GM15510 (cell line): ENCODE results near the gene GIPC3.

Experiments used
- POLR2A ChIP-seq: IDR thresholded peaks from 3 replicates; pipeline ENCODE4 v1.6.1; 2011; ENCODE audit warnings: borderline replicate concordance; ENCODE audit not compliant: insufficient read length; ENCODE audit errors: extremely low read depth

GIPC3 gene

DNA sequence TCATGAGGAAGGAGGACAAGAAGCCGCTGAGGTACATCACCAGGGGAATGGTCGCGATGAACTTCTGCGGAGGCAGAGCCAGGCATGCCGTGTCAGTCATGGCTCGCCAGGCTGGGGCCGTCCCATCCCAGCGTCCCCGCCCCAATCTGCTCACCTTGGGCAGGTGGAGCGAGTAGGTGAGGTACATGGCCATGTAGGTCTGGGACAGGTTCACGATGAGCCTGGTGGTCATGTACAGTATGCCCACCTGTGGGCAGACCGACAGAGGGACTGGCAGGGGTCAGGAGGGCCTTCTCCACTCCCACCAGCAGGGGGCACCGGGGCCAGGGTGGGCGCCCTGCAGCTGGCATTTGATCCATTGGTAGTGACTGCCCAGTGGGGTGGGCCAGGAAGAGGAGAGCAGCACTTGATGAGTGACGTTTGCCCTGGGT, 38.0 kb upstream of the GIPC3 start:
- TF ChIP-seq POLR2A: no peak

DNA sequence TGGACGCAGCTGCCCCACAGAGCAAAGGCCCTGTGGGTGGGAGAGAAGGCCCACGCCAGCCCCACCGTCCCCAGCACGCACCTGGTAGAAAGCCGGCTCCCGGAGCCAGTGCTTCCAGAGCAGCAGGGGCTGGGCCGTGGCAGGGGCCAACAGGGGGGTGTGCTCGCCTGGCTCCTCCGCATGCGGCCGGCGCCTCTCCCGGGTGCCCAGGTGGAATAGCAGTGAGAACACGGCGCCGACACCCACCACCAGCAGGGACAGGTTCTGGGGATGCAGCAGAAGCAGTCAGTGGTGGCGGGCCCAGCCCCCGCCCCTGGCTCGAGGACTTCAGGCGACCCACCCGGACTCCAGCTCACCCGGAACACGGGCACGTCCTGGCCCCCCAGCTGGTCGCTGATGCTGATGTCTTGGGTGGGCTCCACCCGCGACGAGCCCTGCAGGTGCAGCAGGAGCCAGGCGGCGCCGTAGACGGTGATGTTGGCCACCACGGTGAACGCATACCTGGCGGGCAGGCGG, 37.5 kb upstream of the GIPC3 start:
- TF ChIP-seq POLR2A: no peak

DNA sequence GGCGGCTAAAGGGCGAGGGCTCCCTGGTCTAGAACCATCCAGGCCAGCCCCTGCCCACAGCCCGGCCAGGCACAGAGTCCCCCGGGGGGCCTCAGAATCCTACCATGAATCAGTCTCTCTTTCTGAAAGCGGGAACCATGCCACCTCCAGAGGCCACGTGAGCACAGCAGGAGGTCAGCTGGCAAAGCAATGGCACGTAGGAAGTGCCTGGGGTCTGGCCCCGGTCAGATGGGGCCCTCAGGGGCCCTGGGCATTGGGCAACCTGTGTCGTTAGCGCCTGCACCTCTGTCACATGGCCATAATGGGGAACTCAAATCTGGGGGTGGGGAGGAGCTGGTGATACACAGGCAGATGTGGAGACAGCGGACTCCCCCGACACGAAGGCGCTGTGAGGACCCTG, 36.7 kb upstream of the GIPC3 start:
- no peak for TF ChIP-seq POLR2A

DNA sequence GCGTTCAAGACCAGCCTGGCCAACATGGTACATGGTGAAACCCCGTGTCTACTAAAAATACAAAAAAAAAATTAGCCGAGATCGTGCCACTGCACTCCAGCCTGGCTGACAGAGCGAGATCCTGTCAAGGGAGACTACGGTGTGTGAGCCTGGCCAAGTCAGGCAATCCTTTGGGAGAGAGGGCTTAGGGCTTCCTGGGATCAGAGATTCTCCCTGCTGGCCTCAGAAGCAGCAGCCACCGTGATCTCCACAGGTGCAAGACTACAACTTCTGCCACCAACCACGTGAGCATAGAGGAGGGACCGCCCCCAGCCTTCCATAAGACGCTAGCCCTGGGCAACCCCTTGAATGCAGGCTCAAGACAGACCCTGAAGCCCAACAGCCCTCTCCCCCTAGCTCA, 35.5 kb upstream of the GIPC3 start:
- TF ChIP-seq POLR2A: no peak

DNA sequence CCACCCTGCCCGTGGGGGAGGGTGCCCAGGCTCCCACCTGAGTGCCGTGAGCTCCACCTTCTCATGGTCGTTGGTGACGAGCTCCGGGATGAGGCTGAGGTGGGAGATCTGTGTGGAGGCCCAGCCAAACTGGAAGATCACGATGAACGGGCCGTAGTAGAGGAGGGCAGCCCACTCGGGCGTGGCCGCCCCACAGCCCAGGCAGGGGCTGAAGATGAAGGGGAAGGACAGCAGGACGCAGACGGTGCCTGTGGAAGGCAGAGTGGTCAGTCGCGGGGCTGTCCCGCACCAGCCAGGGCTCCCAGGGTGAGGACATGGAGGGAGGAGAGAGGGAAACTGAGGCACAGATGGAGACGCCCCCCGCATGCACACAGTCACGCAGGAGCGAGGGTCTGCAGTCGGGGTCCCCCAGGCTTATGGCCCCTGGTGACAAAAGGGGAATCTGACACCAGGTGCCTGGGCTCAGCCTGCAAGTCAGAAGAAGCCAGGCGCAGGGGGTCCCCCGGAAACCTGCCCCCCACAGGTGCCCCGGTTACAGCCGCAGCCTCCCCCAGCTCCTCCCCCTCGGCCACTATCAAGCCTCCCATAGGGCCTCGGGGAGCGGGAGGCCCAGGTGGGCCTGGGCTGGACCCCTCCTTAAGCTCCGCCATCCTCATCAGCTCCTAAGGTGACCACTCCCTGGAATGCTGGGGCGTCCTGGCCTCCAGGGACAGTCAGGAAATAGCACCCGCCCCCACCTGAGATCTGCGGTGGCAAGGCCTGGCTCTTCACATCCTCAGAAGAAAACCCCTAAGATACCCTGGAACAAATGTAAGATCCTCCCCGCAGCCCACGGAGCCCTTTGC, 34.1 kb upstream of the GIPC3 start:
- no peak for TF ChIP-seq POLR2A

DNA sequence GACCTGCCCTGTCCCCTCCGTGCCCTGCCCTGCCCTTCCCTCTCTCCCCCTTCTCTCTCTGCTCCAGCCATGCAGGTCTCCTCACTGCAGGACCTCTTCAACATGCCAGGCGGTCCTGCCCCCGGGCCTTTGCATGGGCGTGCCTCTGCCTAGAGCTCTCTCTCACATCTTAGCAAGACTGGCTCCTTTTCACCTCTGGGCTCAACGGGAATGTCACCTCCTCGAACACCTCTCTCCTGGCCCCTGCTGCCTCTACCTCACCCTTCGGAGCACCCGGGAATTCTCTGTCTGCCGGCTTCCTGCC, 33.5 kb upstream of the GIPC3 start:
- no peak for TF ChIP-seq POLR2A

DNA sequence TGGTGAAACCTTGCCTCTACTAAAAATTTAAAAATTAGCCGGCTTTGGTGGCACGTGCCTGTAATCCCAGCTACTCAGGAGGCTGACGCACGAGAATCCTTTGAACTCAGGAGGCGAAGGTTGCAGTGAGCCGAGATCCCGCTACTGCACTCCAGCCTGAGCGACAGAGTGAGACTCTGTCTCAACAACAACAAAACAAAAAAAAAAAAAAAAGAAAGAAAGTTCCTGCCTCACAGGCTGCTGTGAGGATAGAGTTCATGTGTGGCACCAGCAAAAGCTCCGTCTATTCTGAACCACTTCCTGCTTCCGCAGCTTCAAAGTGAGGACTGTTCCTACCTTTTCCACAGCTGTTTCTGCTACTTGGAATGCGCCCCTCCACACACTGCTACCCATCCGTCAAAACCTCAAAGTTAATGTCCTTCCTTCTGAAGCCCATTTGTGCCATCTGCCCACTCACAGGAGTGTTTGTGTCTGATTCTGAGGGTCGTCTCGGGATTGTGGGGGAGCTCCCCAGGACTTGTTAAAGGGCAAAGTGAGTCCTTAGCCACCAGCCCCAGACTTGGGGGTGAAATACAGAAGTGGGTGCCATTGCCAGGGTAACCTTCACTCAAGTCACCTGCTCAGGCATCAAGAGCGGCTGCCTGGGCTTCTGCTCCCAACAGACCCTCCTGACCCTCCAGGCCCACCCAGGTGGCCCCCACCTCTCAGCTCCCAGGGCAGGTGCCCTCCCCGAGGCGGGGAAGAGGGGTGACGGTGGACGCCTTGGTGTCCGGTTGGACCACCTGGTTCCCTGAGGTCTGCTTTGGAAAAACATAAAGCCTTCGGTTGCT, 30.8 kb upstream of the GIPC3 start:
- TF ChIP-seq POLR2A: no peak

DNA sequence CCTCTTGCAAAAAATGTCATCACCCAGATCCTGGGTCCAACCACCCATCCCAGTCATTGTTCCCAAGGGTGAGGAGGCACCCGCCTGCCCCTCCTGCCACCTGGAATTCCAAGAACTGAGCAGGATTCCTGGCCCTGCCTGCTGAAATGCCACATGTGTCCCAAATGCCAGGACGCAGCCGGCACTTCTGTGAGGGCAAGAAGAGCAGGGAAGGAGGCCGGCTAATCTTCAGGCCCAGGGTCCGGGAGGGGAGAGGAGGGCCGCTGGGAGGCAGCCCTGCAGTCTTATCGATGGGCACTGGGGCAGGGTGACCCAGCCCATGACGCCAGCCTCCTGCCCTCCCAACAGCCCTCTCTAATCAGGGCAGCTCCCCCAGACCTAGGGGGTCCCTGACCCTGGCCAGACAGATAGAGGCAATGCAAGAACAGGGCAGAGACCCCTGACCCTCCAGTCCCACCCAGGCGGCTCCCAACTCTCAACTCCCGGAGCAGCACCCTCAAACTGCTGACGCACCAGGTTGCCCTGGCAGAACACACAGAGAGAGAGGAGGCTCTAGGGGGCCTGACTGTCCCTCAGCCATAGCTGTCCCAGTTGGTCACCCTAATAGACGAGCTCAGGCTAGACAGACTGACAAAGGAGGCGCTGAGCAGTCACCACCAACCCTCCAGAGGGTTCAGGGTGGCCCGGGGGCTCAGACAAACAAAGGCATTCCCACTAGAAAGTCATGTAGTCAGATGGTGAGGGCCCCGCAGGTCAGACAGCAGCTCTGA, 29.4 kb upstream of the GIPC3 start:
- no peak for TF ChIP-seq POLR2A

DNA sequence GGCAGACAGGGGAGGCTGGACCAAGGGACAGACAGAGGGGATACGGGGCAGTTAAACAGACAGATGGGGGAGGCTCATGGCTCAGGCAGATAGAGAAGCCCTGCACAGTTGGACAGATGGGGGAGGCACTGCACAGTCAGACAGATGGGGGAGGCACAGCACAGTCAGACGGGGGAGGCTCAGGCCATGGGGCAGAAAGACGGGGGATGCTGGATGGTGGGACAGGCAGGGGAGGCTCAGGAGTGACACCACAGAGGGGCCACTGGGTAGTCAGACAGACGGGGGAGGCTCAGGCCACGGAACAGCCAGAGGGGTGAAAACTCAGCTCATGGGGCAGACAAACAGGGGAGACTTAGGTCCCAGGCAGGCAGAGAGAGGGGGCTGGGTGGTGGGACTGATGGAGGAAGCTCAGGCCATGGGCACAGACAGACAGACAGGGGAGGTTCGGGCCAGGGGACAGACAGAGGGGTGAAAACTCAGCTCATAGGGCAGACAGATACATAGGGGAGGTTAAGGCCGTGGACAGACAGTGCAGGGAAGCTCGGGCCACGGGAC, 28.8 kb upstream of the GIPC3 start:
- no peak for TF ChIP-seq POLR2A

DNA sequence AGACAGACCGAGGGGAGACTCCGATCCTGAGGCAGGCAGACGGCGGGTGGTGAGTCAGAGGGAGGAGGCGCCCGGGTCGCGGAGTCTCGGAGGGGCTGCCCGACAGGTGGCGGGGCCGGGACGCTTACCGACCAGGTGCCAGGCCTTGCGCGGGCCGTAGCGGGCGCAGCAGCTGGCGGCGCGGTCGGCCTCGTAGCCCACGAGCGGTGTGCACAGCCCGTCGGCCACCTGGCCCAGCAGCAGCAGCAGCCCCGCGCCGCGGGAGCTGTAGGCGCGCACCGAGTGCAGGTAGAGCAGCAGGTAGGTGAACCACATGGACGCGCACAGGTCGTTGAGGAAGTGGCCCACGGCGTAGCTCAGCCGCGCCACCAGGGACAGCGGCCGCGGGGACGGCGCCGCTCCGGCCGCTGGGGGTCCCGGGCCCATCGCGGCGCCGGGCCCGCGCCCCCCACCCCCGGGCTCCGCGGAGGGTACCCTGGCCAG, 28.3 kb upstream of the GIPC3 start:
- TF ChIP-seq POLR2A: no peak

DNA sequence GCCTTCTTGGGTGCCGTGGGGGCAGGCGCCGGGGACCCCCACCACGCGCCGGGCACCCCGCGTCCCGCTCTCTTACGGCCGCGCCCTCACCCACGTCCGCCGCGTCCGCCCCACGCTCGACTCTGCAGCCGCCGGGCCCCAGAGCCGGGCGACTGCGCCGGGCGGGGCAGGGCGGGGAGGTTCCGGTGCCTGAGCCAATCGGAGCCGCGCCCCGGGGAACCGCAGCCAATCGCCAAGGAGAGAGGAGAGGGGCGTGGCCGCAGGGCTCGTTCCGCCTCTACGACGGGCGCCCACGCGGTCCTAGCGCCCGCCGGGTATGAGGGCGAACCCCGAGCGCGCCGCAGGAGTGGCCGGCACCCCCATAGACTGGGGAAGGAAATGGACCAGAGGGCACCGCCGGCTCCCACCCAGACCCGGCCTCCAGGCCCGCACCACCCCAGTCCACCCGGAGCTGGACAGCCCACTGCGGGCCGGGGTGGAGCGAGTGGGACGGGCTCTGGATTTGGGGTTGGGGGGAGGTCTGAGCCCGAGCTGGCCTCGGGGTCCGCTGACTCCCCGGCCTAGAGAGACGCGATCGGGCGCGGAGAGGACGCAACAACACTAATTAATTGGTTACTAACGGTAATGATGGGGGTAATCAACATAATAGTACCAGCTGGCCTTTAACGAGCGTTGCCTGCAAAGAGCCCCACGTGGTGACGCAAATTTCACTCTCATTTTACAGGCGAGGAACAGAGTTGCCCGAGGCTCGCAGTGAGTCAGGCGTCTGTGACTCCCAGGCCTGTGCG, 27.6 kb upstream of the GIPC3 start, which contains the start of gene MFSD12:
TSS of gene MFSD12 (minus strand) at position 126 of the 788 bp plus-strand sequence. CDS start 183 bp downstream, outside the sequence.
- TF ChIP-seq POLR2A: peak; percentile 87

DNA sequence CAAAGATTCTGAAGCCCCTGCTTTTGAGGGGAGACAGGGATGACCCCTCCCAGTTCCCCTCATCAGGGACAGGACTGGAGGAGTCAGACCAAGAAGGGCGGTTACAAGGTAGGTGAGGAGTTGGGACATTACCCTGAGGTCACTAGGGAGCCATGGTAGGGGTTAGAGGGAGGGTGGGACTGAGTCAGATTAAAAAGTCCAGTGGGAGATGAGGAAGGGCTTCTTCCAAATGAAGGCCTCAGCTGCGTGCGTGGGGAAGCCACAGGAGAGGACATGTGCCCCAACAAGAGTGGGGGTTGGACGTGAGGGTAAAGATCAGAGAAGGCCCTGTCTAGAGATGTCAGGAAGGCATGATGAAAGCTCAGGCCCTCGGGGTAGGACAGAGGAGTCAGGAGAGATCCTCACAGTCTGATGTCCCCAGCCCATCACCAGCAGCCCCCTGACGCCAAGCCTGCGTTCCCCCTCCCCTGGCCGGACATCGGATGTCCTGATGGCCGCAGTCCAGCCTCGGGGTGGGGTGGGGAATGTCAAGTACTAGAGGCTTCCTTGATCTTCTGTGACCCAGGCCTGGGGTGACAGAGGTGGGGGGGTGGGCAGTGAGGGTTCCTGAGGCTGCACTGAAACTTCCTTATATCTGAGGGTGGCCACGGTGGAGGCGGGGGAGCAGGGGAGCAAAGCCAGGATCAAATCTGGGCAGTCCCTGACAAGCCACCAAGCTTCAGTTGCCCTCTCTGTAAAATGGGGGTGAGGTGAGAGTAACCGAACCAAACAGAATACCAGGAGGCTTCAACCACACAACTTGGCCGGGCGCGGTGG, 21.4 kb upstream of the GIPC3 start:
- no peak for TF ChIP-seq POLR2A

DNA sequence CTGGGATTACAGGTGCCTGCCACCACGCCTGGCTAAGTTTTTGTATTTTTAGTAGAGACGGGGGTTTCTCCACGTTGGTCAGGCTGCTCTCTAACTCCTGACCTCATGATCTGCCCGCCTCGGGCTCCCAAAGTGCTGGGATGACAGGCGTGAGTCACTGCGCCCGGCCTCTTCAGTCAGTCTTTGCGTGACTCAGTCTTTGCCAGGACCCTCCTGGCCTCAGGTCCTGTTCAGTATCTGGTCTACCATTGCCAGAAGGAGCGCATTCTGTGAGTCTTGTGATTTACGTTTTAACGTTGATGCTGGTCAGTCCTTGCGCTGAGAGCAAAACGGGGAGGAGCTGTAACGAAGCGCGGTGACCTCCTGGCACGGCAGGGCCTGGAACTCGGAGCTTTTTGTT, 20.1 kb upstream of the GIPC3 start:
- no peak for TF ChIP-seq POLR2A
